SK-N-SH treated with all-trans-retinoic acid at 6 μM for 48 hours (cell line): ENCODE measurements around the gene PXYLP1.

Experiments used
- ATAC-seq: fragments of 200-7000 bp; cut with Tn5 transposase; 3 replicates; pipeline ENCODE4 v1.9.1; 2020; ENCODE audit warnings: mild to moderate bottlenecking, moderate library complexity
- ARNTL ChIP-seq: fragments of 450-650 bp; formaldehyde crosslinking; IDR thresholded peaks from 2 replicates; pipeline ENCODE4 v1.5.0; 2020; ENCODE audit warnings: low read depth, mild to moderate bottlenecking, moderate library complexity, borderline replicate concordance
- BACH2 ChIP-seq: fragments of 250-450 bp; sonication (Bioruptor Pico); IDR thresholded peaks from 2 replicates; pipeline ENCODE4 v1.9.0; 2021; ENCODE audit warnings: mild to moderate bottlenecking, borderline replicate concordance
- CREB5 ChIP-seq: fragments of 250-450 bp; sonication (Bioruptor Pico); IDR thresholded peaks from 2 replicates; pipeline ENCODE4 v1.5.1; 2020; ENCODE audit warnings: low read depth, mild to moderate bottlenecking, moderate library complexity
- CSDC2 ChIP-seq: fragments of 250-450 bp; sonication (Bioruptor Pico); IDR thresholded peaks from 2 replicates; pipeline ENCODE4 v1.5.0; 2020; ENCODE audit warnings: mild to moderate bottlenecking, moderate library complexity
- ESRRG ChIP-seq: fragments of 250-450 bp; sonication (Bioruptor Pico); IDR thresholded peaks from 2 replicates; pipeline ENCODE4 v1.6.1; 2021; ENCODE audit warnings: mild to moderate bottlenecking
- GLIS3 ChIP-seq: fragments of 250-450 bp; sonication (Bioruptor Pico); IDR thresholded peaks from 2 replicates; pipeline ENCODE4 v1.5.0; 2020; ENCODE audit warnings: mild to moderate bottlenecking, moderate library complexity
- ISL1 ChIP-seq: fragments of 250-450 bp; sonication (Bioruptor Pico); IDR thresholded peaks from 2 replicates; pipeline ENCODE4 v2.1.2; 2022; ENCODE audit warnings: mild to moderate bottlenecking, moderate library complexity
- OSR1 ChIP-seq: fragments of 250-450 bp; sonication (Bioruptor Pico); IDR thresholded peaks from 2 replicates; pipeline ENCODE4 v1.8.0; 2022; ENCODE audit warnings: moderate library complexity, mild to moderate bottlenecking, inconsistent platforms
- PPARA ChIP-seq: fragments of 250-450 bp; sonication (Bioruptor Pico); IDR thresholded peaks from 2 replicates; pipeline ENCODE4 v1.5.0; 2020; ENCODE audit warnings: mild to moderate bottlenecking, borderline replicate concordance
- RARB ChIP-seq: fragments of 250-450 bp; sonication (Bioruptor Pico); IDR thresholded peaks from 2 replicates; pipeline ENCODE4 v1.8.0; 2021; ENCODE audit warnings: mild to moderate bottlenecking, moderate library complexity
- SNAI2 ChIP-seq: fragments of 250-450 bp; sonication (Bioruptor Pico); IDR thresholded peaks from 2 replicates; pipeline ENCODE4 v1.5.0; 2020; ENCODE audit warnings: mild to moderate bottlenecking, moderate library complexity
- TCF4 ChIP-seq: fragments of 250-450 bp; sonication (Bioruptor Pico); IDR thresholded peaks from 2 replicates; pipeline ENCODE4 v1.8.0; 2021; ENCODE audit warnings: mild to moderate bottlenecking, moderate library complexity, borderline replicate concordance
- TOX ChIP-seq: fragments of 250-450 bp; sonication (Bioruptor Pico); IDR thresholded peaks from 2 replicates; pipeline ENCODE4 v1.8.0; 2021; ENCODE audit warnings: mild to moderate bottlenecking, moderate library complexity, borderline replicate concordance
- ZC3H10 ChIP-seq: fragments of 250-450 bp; sonication (Bioruptor Pico); IDR thresholded peaks from 2 replicates; pipeline ENCODE4 v1.5.1; 2021; ENCODE audit warnings: mild to moderate bottlenecking, moderate library complexity
- ZFP3 ChIP-seq: fragments of 250-450 bp; sonication (Bioruptor Pico); IDR thresholded peaks from 2 replicates; pipeline ENCODE4 v1.5.0; 2020; ENCODE audit warnings: mild to moderate bottlenecking, moderate library complexity
- ZFP30 ChIP-seq: fragments of 450-650 bp; formaldehyde crosslinking; IDR thresholded peaks from 2 replicates; pipeline ENCODE4 v1.5.0; 2022; ENCODE audit warnings: mild to moderate bottlenecking, moderate library complexity
- ZNF565 ChIP-seq: fragments of 450-650 bp; formaldehyde crosslinking; conservative IDR thresholded peaks from 2 replicates; pipeline ENCODE4 v1.5.0; 2020; ENCODE audit warnings: low read depth, mild to moderate bottlenecking, moderate library complexity
- ZNF70 ChIP-seq: fragments of 450-650 bp; formaldehyde crosslinking; IDR thresholded peaks from 2 replicates; pipeline ENCODE4 v1.5.0; 2020; ENCODE audit warnings: mild to moderate bottlenecking, moderate library complexity
- TF ChIP-seq, protein P1 (sequence below): fragments of 250-450 bp; sonication (Bioruptor Pico); IDR thresholded peaks from 2 replicates; pipeline ENCODE4 v1.5.0; 2020; ENCODE audit warnings: mild to moderate bottlenecking, moderate library complexity
- TF ChIP-seq, protein P2 (sequence below): fragments of 250-450 bp; sonication (Bioruptor Pico); IDR thresholded peaks from 2 replicates; pipeline ENCODE4 v1.8.0; 2020; ENCODE audit warnings: mild to moderate bottlenecking, moderate library complexity, borderline replicate concordance
- TF ChIP-seq, protein P3 (sequence below): fragments of 250-450 bp; sonication (Bioruptor Pico); IDR thresholded peaks from 2 replicates; pipeline ENCODE4 v1.8.0; 2021; ENCODE audit warnings: low read depth, mild to moderate bottlenecking, moderate library complexity, borderline replicate concordance

PXYLP1 gene

DNA sequence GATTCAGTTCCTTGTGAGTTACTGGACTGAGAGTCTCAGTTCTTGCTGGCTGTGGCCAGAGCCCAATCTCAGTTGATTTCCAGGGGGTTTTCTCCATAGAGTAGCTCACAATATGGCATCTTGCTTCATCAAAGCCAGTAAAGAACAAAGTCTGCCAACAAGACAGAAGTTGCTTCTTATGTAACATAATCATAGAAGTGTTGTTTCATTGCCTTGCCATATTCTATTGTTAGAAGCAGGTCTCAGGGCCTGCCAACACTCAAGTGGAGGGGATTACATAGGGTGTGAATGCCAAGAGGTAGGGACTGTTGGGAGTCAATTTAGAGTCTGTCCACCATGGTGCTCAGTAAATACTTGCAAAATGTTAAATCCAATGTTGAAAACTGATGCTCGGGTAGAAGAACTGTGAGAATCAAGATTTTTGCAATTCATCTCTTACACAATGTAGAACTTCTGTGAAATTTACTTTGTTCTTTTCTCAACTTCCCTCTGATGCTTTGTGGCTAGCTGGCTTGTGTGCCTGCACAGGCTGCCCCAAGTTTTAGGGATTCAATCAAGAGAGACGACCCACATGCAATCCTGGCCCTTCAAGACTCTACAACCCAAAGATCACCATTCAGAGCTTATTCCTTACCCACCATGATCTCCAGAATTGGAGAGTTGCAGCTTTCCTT, 13.3 kb upstream of the PXYLP1 start:
- TF ChIP-seq ZNF70 (CRISPR knock-in tag) (no peak), OSR1 (no peak), SNAI2 (CRISPR knock-in tag) (no peak), CSDC2 (CRISPR knock-in tag) (no peak), ZFP3 (CRISPR knock-in tag) (no peak), ZC3H10 (CRISPR knock-in tag) (no peak), GLIS3 (CRISPR knock-in tag) (no peak), ESRRG (CRISPR knock-in tag) (no peak), TOX (no peak), PPARA (CRISPR knock-in tag) (no peak), RARB (CRISPR knock-in tag) (no peak), CREB5 (CRISPR knock-in tag) (no peak), ZNF565 (CRISPR knock-in tag) (no peak), BACH2 (no peak)
- TF ChIP-seq, protein P1, sequence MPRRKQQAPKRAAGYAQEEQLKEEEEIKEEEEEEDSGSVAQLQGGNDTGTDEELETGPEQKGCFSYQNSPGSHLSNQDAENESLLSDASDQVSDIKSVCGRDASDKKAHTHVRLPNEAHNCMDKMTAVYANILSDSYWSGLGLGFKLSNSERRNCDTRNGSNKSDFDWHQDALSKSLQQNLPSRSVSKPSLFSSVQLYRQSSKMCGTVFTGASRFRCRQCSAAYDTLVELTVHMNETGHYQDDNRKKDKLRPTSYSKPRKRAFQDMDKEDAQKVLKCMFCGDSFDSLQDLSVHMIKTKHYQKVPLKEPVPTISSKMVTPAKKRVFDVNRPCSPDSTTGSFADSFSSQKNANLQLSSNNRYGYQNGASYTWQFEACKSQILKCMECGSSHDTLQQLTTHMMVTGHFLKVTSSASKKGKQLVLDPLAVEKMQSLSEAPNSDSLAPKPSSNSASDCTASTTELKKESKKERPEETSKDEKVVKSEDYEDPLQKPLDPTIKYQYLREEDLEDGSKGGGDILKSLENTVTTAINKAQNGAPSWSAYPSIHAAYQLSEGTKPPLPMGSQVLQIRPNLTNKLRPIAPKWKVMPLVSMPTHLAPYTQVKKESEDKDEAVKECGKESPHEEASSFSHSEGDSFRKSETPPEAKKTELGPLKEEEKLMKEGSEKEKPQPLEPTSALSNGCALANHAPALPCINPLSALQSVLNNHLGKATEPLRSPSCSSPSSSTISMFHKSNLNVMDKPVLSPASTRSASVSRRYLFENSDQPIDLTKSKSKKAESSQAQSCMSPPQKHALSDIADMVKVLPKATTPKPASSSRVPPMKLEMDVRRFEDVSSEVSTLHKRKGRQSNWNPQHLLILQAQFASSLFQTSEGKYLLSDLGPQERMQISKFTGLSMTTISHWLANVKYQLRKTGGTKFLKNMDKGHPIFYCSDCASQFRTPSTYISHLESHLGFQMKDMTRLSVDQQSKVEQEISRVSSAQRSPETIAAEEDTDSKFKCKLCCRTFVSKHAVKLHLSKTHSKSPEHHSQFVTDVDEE (CRISPR knock-in tag) = no peak
- TF ChIP-seq, protein P2, sequence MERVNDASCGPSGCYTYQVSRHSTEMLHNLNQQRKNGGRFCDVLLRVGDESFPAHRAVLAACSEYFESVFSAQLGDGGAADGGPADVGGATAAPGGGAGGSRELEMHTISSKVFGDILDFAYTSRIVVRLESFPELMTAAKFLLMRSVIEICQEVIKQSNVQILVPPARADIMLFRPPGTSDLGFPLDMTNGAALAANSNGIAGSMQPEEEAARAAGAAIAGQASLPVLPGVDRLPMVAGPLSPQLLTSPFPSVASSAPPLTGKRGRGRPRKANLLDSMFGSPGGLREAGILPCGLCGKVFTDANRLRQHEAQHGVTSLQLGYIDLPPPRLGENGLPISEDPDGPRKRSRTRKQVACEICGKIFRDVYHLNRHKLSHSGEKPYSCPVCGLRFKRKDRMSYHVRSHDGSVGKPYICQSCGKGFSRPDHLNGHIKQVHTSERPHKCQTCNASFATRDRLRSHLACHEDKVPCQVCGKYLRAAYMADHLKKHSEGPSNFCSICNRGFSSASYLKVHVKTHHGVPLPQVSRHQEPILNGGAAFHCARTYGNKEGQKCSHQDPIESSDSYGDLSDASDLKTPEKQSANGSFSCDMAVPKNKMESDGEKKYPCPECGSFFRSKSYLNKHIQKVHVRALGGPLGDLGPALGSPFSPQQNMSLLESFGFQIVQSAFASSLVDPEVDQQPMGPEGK (CRISPR knock-in tag) = no peak
- ATAC-seq = no peak

DNA sequence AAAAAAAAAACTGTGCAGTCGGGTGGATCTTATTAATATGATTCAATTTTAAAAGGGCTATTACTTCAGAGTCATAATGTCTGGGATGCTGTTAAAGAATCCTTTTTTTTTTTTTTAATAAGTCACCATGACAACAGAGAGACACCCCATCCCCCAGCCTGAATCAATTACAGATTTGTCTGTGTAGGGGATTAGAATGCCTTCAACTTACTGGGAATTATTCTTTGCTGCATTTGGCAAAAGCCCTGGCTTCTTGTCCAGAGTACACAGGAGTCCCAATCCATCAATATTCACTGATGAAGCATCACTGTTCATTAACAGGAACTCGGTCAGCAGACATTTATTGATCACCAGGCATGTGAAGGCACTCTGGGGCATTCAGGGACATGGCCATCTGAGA, 12.7 kb upstream of the PXYLP1 start:
- TF ChIP-seq TCF4 (CRISPR knock-in tag) (no peak), ZNF565 (CRISPR knock-in tag) (no peak), ARNTL (CRISPR knock-in tag) (no peak), ZFP30 (CRISPR knock-in tag) (no peak)
- TF ChIP-seq, protein P2 (CRISPR knock-in tag) = no peak
- ATAC-seq = no peak

DNA sequence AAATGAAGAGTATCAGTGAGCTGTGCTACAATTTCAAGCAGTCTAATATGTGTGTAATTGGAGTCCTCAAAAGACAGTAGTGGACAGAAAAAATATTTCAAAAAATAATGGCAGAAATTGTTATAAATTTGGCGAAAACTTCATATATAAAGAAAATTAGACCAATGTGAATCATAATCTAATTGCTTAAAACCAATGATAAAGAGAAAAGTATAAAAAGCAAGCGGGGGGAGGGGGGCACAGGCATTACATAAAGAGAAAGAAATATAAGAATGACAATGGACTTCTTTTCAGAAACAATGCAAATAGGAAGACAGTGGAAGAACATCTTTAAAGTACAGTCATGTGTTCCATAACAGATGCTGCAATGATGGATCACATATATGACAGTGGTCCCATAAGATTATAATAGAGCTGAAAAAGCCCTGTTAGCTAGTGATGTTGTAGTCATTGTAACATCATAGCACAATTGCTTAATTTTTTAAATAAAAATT, 7.9 kb upstream of the PXYLP1 start:
- no peak for TF ChIP-seq ZNF565 (CRISPR knock-in tag)
- TF ChIP-seq CREB5 (CRISPR knock-in tag) = no peak
- TF ChIP-seq TCF4 (CRISPR knock-in tag) = no peak
- TF ChIP-seq, protein P2 (CRISPR knock-in tag) = no peak
- no peak for TF ChIP-seq BACH2
- TF ChIP-seq, protein P3, sequence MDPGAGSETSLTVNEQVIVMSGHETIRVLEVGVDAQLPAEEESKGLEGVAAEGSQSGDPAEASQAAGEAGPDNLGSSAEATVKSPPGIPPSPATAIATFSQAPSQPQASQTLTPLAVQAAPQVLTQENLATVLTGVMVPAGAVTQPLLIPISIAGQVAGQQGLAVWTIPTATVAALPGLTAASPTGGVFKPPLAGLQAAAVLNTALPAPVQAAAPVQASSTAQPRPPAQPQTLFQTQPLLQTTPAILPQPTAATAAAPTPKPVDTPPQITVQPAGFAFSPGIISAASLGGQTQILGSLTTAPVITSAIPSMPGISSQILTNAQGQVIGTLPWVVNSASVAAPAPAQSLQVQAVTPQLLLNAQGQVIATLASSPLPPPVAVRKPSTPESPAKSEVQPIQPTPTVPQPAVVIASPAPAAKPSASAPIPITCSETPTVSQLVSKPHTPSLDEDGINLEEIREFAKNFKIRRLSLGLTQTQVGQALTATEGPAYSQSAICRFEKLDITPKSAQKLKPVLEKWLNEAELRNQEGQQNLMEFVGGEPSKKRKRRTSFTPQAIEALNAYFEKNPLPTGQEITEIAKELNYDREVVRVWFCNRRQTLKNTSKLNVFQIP (CRISPR knock-in tag) = no peak
- no peak for TF ChIP-seq ZFP3 (CRISPR knock-in tag)
- no peak for TF ChIP-seq PPARA (CRISPR knock-in tag)
- TF ChIP-seq ARNTL (CRISPR knock-in tag) = no peak
- no peak for TF ChIP-seq ISL1 (CRISPR knock-in tag)
- no peak for TF ChIP-seq RARB (CRISPR knock-in tag)
- TF ChIP-seq ESRRG (CRISPR knock-in tag) = no peak
- TF ChIP-seq OSR1 = no peak
- TF ChIP-seq ZFP30 (CRISPR knock-in tag) = no peak
- TF ChIP-seq SNAI2 (CRISPR knock-in tag) = no peak
- ATAC-seq = no peak
